ENCODE data around the gene MARK3. TPM values are rescaled to one million over a fixed set of nuclear protein-coding genes. Genes with fewer than 3 reads are reported as not detected.

MARK3 gene
- total and polyA plus RNA-seq, 10 of the 15 experiments (the other 5 are each of a cell fraction or from before 2014, with no cell fraction given): 10.7 to 75.1 (median 41.4) TPM

DNA sequence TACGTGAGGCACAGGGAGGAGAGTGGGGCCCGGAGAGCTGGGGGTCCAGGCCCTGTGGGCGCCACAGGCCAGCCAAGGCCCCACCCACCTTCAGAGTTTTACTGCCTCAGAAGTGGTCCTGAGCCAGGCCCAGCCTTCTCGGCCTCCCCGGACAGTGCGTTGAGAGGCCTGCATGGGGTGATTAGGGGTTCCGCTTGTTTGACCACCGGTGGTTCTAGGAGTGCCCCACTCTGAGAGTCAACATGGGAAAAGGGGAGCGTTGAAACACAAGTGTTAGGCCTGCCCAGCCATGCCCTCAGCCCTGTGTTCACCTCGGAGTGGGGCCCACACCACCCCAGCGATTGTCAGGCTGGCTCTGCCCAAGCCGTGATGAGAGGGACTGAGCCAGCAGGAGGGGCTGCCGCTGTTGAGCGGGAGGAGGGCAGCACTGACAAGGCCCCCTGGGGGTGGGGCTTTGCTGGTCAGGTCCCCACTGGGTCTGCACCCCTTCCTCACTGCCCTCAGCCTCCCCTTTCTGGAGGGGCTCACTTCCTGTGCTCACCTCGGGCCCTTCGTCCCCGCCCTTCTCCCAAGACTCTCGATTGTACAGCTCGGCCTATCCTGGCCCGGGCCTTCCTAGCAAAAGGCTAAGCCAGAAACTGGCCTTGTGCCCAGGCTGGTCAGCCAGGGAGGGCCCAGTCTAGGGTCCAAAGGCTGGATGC, 132.7 kb downstream of the MARK3 start:
- Histone ChIP-seq H2AFZ (ENCODE audit: control insufficient read depth, low read depth, low read length) (no peak overlapping the region), H3K9me3 (replicated peaks; ENCODE audit: control insufficient read depth, insufficient read depth, low read length) (no peaks in the 10 kb centered on the region), H3K27me3 (replicated peaks in 1 of 2; ENCODE audit: control insufficient read depth in 2 of 2, insufficient read depth in 2 of 2, low read length in 1 of 2) (peaks cover 0 to 2% of the 10 kb centered on the region in 2 experiments; a peak in 1 of 4 replicates), H3K79me2 (ENCODE audit: control insufficient read depth, insufficient read depth, low read length) (no peaks in the 10 kb centered on the region), H3K4me1 (ENCODE audit: control insufficient read depth, insufficient read depth, low read length) (peaks cover 25% of the 10 kb centered on the region), H3K27ac (ENCODE audit: control insufficient read depth, insufficient read depth) (no peak overlapping the region), H3K36me3 (ENCODE audit: control insufficient read depth in 2 of 2, insufficient read depth in 2 of 2, low read length in 1 of 2) (no peaks in the 10 kb centered on the region; a peak in 1 of 4 replicates), H3K4me2 (ENCODE audit: control insufficient read depth, insufficient read depth) (no peak overlapping the region), H4K20me1 (ENCODE audit: control insufficient read depth, insufficient read depth) (no peaks in the 10 kb centered on the region), H3K9ac (ENCODE audit: control insufficient read depth, insufficient read depth, low read length) (no peak overlapping the region), H3K4me3 (no peak overlapping the region)
- ATAC-seq: no peak
- WGBS (ENCODE audit: insufficient coverage, insufficient replicate concordance, low lambda C conversion rate, missing lambda C conversion rate): 54% methylated on average over 19 of the region's 20 CpGs
- intact Hi-C loops (cut with micrococcal nuclease; ENCODE audit: unreplicated experiment) (loop anchor here (1.0 kb wide), 1 partner anchor 28 kb away; no protein-coding TSS in a partner anchor), in situ Hi-C loops (cut with MboI) (loop anchor here (5.0 kb wide), 1 partner anchor 39 kb away; no protein-coding TSS in a partner anchor)
- ChIA-PET POLR2A (no interaction called here), RAD21 (ENCODE audit: unreplicated experiment) (interaction anchor here (0.9 to 2.2 kb wide), 7 partner anchors 11 to 224 kb away, joined by 3 to 25 read pairs (median 4); partner anchors contain the start of gene TRMT61A), SMC1A (ENCODE audit: uncharacterized antibody, unreplicated experiment) (interaction anchor here (1.0 to 3.0 kb wide), 4 partner anchors 10 to 42 kb away, joined by 3 to 13 read pairs (median 8); partner anchors contain the start of gene TRMT61A), CTCF (interaction anchor here (1.0 to 6.5 kb wide), 12 partner anchors 8 to 80 kb away, joined by 3 to 53 read pairs (median 4); partner anchors contain the start of gene TRMT61A)
- no TSS peak for BruUV-seq (replicated peaks)
- DNase-seq (ENCODE audit: low read depth, low spot score): no peak
- no peak for FAIRE-seq
- no peak for TF ChIP-seq MTA2 (IDR thresholded peaks at IDR 0.05; ENCODE audit: low read depth)
- no peak for TF ChIP-seq NRF1 (conservative IDR thresholded peaks at IDR 0.05; ENCODE audit: low read depth, low read length)
- TF ChIP-seq, protein P1, sequence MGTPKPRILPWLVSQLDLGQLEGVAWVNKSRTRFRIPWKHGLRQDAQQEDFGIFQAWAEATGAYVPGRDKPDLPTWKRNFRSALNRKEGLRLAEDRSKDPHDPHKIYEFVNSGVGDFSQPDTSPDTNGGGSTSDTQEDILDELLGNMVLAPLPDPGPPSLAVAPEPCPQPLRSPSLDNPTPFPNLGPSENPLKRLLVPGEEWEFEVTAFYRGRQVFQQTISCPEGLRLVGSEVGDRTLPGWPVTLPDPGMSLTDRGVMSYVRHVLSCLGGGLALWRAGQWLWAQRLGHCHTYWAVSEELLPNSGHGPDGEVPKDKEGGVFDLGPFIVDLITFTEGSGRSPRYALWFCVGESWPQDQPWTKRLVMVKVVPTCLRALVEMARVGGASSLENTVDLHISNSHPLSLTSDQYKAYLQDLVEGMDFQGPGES (IDR thresholded peaks at IDR 0.05): no peak
- TF ChIP-seq NFYA (IDR thresholded peaks at IDR 0.05; ENCODE audit: borderline replicate concordance, low read depth, low read length): no peak
- no peak for TF ChIP-seq RUNX3 (IDR thresholded peaks at IDR 0.05; ENCODE audit: low read length)
- TF ChIP-seq, protein P2, sequence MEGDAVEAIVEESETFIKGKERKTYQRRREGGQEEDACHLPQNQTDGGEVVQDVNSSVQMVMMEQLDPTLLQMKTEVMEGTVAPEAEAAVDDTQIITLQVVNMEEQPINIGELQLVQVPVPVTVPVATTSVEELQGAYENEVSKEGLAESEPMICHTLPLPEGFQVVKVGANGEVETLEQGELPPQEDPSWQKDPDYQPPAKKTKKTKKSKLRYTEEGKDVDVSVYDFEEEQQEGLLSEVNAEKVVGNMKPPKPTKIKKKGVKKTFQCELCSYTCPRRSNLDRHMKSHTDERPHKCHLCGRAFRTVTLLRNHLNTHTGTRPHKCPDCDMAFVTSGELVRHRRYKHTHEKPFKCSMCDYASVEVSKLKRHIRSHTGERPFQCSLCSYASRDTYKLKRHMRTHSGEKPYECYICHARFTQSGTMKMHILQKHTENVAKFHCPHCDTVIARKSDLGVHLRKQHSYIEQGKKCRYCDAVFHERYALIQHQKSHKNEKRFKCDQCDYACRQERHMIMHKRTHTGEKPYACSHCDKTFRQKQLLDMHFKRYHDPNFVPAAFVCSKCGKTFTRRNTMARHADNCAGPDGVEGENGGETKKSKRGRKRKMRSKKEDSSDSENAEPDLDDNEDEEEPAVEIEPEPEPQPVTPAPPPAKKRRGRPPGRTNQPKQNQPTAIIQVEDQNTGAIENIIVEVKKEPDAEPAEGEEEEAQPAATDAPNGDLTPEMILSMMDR (IDR thresholded peaks at IDR 0.05 in 2 of 3, conservative IDR thresholded peaks at IDR 0.05 in 1 of 3; ENCODE audit: control insufficient read depth in 2 of 3, extremely low read depth in 1 of 3, insufficient read depth in 1 of 3, low read depth in 3 of 3, low read length in 3 of 3): no peak
- TF ChIP-seq IKZF2 (IDR thresholded peaks at IDR 0.05): no peak
- no peak for TF ChIP-seq TBL1XR1 (IDR thresholded peaks at IDR 0.05; ENCODE audit: low read depth, low read length)
- TF ChIP-seq, protein P3, sequence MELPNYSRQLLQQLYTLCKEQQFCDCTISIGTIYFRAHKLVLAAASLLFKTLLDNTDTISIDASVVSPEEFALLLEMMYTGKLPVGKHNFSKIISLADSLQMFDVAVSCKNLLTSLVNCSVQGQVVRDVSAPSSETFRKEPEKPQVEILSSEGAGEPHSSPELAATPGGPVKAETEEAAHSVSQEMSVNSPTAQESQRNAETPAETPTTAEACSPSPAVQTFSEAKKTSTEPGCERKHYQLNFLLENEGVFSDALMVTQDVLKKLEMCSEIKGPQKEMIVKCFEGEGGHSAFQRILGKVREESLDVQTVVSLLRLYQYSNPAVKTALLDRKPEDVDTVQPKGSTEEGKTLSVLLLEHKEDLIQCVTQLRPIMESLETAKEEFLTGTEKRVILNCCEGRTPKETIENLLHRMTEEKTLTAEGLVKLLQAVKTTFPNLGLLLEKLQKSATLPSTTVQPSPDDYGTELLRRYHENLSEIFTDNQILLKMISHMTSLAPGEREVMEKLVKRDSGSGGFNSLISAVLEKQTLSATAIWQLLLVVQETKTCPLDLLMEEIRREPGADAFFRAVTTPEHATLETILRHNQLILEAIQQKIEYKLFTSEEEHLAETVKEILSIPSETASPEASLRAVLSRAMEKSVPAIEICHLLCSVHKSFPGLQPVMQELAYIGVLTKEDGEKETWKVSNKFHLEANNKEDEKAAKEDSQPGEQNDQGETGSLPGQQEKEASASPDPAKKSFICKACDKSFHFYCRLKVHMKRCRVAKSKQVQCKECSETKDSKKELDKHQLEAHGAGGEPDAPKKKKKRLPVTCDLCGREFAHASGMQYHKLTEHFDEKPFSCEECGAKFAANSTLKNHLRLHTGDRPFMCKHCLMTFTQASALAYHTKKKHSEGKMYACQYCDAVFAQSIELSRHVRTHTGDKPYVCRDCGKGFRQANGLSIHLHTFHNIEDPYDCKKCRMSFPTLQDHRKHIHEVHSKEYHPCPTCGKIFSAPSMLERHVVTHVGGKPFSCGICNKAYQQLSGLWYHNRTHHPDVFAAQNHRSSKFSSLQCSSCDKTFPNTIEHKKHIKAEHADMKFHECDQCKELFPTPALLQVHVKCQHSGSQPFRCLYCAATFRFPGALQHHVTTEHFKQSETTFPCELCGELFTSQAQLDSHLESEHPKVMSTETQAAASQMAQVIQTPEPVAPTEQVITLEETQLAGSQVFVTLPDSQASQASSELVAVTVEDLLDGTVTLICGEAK (IDR thresholded peaks at IDR 0.05; ENCODE audit: borderline replicate concordance): no peak
- TF ChIP-seq EED (IDR thresholded peaks at IDR 0.05; ENCODE audit: low read depth): no peak
- TF ChIP-seq, protein P4, sequence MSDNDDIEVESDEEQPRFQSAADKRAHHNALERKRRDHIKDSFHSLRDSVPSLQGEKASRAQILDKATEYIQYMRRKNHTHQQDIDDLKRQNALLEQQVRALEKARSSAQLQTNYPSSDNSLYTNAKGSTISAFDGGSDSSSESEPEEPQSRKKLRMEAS (IDR thresholded peaks at IDR 0.05; ENCODE audit: low read depth, low read length): no peak
- TF ChIP-seq NR2F1 (conservative IDR thresholded peaks at IDR 0.05): no peak
- TF ChIP-seq PAX8 (IDR thresholded peaks at IDR 0.05): no peak
- no peak for TF ChIP-seq TCF3 (IDR thresholded peaks at IDR 0.05; ENCODE audit: borderline replicate concordance, insufficient read depth, low read depth, low read length)

All from GM12878 (cell line).